Neural crest cell (in vitro differentiated cells): Measurements from ENCODE around the gene CPE. TPM values are rescaled to one million over a fixed set of nuclear protein-coding genes. Genes with fewer than 3 reads are reported as not detected.
"Not testable (repeated sequence)": the region's sequence is repeated elsewhere in the genome, so short reads cannot be mapped to it uniquely, and the experiment has no call there.

Experiments
- DNase-seq: peaks from one replicate; pipeline ENCODE4 v3.0.0; 2021; ENCODE audit warnings: low read depth, mixed read lengths, low spot score
- H3K27ac Mint-ChIP-seq: one replicate; pipeline ENCODE4 v1.8.0; 2021; ENCODE audit warnings: mild to moderate bottlenecking, mixed read lengths; ENCODE audit not compliant: unreplicated experiment
- H3K27me3 Mint-ChIP-seq: 2 replicates; pipeline ENCODE4 v1.8.0; 2021; ENCODE audit warnings: low read depth, mild to moderate bottlenecking, mixed read lengths
- H3K36me3 Mint-ChIP-seq: 2 replicates; pipeline ENCODE4 v1.8.0; 2021; ENCODE audit warnings: low read depth, mild to moderate bottlenecking, mixed read lengths
- H3K4me1 Mint-ChIP-seq: 2 replicates; pipeline ENCODE4 v1.8.0; 2021; ENCODE audit warnings: mixed read lengths
- H3K4me3 Mint-ChIP-seq: one replicate; pipeline ENCODE4 v1.8.0; 2021; ENCODE audit warnings: mild to moderate bottlenecking, mixed read lengths
- H3K9me3 Mint-ChIP-seq: 2 replicates; pipeline ENCODE4 v1.8.0; 2021; ENCODE audit warnings: mixed read lengths
- CTCF ChIP-seq: fragments of 200-600 bp; sonication (generic); conservative IDR thresholded peaks from 2 replicates; pipeline ENCODE4 v1.5.0; 2021; ENCODE audit warnings: antibody characterized with exemption, mild to moderate bottlenecking
- total RNA-seq: library from RNA; stranded (reverse); gene quantifications from 2 replicates; pipeline ENCODE4 v1.2.1, GENCODE V29; 2021

Gene CPE
- total RNA-seq, 1 donor from 2014 or later: 65.2 TPM

- no peaks in the 10 kb centered on the region for H3K36me3 Mint-ChIP-seq
- H3K9me3 Mint-ChIP-seq: peaks cover 4% of the 10 kb centered on the region
- H3K4me3 Mint-ChIP-seq: no peak overlapping the region
- TF ChIP-seq CTCF: no peak
- no peak for DNase-seq
- H3K27ac Mint-ChIP-seq: no peak overlapping the region
- no peaks in the 10 kb centered on the region for H3K27me3 Mint-ChIP-seq
- H3K4me1 Mint-ChIP-seq: no peaks in the 10 kb centered on the region
Measured at GRCh38 chr4:165450871-165451270, 72.1 kb downstream of the CPE start.

GRCh38 chr4:165453140-165453539, 74.3 kb downstream of the CPE start:
- H3K4me3 Mint-ChIP-seq, H3K27ac Mint-ChIP-seq, H3K36me3 Mint-ChIP-seq, H3K4me1 Mint-ChIP-seq, DNase-seq, H3K9me3 Mint-ChIP-seq, H3K27me3 Mint-ChIP-seq: not testable (repeated sequence)

DNA sequence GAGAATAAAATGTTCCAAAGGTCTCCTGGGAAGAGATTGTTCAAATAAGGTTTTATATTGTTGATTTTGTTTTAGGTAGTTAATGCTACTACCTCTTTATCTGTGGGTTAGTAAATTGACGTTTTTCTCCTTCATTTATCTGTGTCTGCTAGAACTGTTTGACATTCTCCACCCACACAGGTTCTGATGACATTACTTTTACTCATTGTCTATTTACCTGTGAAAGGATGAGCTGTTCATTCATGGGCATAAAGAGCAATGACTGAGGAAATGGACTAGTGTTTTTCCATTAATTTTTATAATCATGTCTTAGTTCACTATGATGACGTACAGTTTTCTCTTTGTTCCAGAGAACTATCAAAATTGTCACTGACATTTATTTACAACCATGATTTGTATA, 75.6 kb downstream of the CPE start:
- DNase-seq: no peak
- no peaks in the 10 kb centered on the region for H3K4me1 Mint-ChIP-seq
- TF ChIP-seq CTCF: no peak
- H3K36me3 Mint-ChIP-seq: no peaks in the 10 kb centered on the region
- H3K4me3 Mint-ChIP-seq: no peak overlapping the region
- no peaks in the 10 kb centered on the region for H3K9me3 Mint-ChIP-seq
- no peaks in the 10 kb centered on the region for H3K27me3 Mint-ChIP-seq
- H3K27ac Mint-ChIP-seq: no peak overlapping the region

DNA sequence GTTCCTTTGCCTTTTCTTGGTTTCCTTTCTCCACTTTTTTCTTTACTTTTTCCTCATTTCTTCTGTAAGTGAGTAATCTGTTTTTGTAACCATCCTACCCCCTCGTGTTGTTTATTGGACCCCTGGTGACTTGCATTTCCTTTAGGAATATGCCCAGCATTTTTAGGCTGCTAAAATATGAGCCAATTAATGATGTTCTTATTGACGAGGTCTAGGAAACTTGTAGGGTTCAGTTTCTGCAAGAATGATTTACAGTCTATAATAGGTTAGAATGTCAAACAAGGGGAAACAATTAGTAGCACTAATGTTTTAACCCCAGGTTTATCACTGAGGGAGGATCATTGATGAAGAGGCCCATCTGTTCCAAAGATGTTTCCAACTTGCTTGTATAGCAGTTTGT, 79.0 kb downstream of the CPE start:
- Mint-ChIP-seq H3K9me3 (no peaks in the 10 kb centered on the region), H3K27ac (no peak overlapping the region), H3K27me3 (no peaks in the 10 kb centered on the region), H3K36me3 (no peaks in the 10 kb centered on the region), H3K4me1 (no peaks in the 10 kb centered on the region), H3K4me3 (no peak overlapping the region)
- no peak for DNase-seq
- TF ChIP-seq CTCF: no peak

GRCh38 chr4:165458471-165458870, 79.7 kb downstream of the CPE start:
- Mint-ChIP-seq H3K36me3 (no peaks in the 10 kb centered on the region), H3K4me3 (no peak overlapping the region), H3K9me3 (no peaks in the 10 kb centered on the region), H3K27me3 (no peaks in the 10 kb centered on the region), H3K4me1 (no peaks in the 10 kb centered on the region), H3K27ac (no peak overlapping the region)
- no peak for DNase-seq
- no peak for TF ChIP-seq CTCF

GRCh38 chr4:165461159-165461821, 82.5 kb downstream of the CPE start:
- no peak overlapping the region for H3K4me3 Mint-ChIP-seq
- H3K27me3 Mint-ChIP-seq: no peaks in the 10 kb centered on the region
- peaks cover 5% of the 10 kb centered on the region for H3K4me1 Mint-ChIP-seq
- no peaks in the 10 kb centered on the region for H3K9me3 Mint-ChIP-seq
- TF ChIP-seq CTCF: no peak
- no peaks in the 10 kb centered on the region for H3K36me3 Mint-ChIP-seq
- no peak for DNase-seq
- H3K27ac Mint-ChIP-seq: no peak overlapping the region
